Measurements from ENCODE around the gene ZSCAN16. TPM values are rescaled to one million over a fixed set of nuclear protein-coding genes. Genes with fewer than 3 reads are reported as not detected.

Gene ZSCAN16
- total and polyA plus RNA-seq, 9 of the 15 experiments (the other 6 are each of a cell fraction or from before 2014, with no cell fraction given), result 0.08 TPM; not detected in 8

DNA sequence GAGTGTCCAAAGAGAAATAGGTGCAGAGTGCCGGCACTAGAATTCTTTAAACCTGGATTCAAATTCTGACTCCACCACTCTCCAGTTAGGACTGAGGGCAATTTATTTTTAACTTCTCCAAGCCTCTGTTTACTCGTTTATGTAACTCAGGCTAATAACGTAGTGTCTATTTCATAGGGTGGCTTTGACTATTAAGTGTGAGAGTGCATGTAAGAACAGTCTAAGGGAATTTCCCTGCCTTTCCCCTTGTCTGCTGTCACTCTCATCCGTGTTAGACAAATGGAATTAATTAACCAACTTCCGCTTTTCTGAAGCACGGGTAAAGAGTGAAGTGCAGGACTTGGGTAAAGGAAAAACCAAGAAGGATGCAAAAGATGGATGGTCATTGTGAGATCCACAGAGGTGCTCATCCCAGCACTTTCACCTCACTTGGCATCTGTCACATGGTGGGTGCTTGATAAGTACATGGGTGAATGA, 13.1 kb downstream of the ZSCAN16 start (continued):
- TF ChIP-seq, protein P1, sequence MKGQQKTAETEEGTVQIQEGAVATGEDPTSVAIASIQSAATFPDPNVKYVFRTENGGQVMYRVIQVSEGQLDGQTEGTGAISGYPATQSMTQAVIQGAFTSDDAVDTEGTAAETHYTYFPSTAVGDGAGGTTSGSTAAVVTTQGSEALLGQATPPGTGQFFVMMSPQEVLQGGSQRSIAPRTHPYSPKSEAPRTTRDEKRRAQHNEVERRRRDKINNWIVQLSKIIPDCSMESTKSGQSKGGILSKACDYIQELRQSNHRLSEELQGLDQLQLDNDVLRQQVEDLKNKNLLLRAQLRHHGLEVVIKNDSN (CRISPR knock-in tag; IDR thresholded peaks at IDR 0.05), result 0 out of 2 replicates have a peak, but pooled peaks have one; percentile 10
- TF ChIP-seq SPI1 (IDR thresholded peaks at IDR 0.05; ENCODE audit: borderline replicate concordance, low read depth, low read length) (peak; percentile 94), HMBOX1 (IDR thresholded peaks at IDR 0.05) (peak; percentile 56; the same call in 1 of the 2 replicates), PBX2 (CRISPR knock-in tag; IDR thresholded peaks at IDR 0.05; ENCODE audit: low read depth) (no peak), PBX2 (tag; conservative IDR thresholded peaks at IDR 0.05; ENCODE audit: low read depth) (peak; percentile 86)
- TF ChIP-seq, protein P2, sequence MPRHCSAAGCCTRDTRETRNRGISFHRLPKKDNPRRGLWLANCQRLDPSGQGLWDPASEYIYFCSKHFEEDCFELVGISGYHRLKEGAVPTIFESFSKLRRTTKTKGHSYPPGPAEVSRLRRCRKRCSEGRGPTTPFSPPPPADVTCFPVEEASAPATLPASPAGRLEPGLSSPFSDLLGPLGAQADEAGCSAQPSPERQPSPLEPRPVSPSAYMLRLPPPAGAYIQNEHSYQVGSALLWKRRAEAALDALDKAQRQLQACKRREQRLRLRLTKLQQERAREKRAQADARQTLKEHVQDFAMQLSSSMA (CRISPR knock-in tag; IDR thresholded peaks at IDR 0.05), result no peak
- TF ChIP-seq, protein P3, sequence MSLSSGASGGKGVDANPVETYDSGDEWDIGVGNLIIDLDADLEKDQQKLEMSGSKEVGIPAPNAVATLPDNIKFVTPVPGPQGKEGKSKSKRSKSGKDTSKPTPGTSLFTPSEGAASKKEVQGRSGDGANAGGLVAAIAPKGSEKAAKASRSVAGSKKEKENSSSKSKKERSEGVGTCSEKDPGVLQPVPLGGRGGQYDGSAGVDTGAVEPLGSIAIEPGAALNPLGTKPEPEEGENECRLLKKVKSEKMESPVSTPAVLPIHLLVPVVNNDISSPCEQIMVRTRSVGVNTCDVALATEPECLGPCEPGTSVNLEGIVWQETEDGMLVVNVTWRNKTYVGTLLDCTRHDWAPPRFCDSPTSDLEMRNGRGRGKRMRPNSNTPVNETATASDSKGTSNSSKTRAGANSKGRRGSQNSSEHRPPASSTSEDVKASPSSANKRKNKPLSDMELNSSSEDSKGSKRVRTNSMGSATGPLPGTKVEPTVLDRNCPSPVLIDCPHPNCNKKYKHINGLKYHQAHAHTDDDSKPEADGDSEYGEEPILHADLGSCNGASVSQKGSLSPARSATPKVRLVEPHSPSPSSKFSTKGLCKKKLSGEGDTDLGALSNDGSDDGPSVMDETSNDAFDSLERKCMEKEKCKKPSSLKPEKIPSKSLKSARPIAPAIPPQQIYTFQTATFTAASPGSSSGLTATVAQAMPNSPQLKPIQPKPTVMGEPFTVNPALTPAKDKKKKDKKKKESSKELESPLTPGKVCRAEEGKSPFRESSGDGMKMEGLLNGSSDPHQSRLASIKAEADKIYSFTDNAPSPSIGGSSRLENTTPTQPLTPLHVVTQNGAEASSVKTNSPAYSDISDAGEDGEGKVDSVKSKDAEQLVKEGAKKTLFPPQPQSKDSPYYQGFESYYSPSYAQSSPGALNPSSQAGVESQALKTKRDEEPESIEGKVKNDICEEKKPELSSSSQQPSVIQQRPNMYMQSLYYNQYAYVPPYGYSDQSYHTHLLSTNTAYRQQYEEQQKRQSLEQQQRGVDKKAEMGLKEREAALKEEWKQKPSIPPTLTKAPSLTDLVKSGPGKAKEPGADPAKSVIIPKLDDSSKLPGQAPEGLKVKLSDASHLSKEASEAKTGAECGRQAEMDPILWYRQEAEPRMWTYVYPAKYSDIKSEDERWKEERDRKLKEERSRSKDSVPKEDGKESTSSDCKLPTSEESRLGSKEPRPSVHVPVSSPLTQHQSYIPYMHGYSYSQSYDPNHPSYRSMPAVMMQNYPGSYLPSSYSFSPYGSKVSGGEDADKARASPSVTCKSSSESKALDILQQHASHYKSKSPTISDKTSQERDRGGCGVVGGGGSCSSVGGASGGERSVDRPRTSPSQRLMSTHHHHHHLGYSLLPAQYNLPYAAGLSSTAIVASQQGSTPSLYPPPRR (CRISPR knock-in tag; IDR thresholded peaks at IDR 0.05; ENCODE audit: borderline replicate concordance), result 0 out of 2 replicates have a peak, but pooled peaks have one; percentile 64
- TF ChIP-seq, protein P4, sequence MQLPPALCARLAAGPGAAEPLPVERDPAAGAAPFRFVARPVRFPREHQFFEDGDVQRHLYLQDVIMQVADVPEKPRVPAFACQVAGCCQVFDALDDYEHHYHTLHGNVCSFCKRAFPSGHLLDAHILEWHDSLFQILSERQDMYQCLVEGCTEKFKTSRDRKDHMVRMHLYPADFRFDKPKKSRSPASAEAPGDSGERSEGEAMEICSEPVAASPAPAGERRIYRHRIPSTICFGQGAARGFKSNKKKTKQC (CRISPR knock-in tag; IDR thresholded peaks at IDR 0.05), result no peak
- TF ChIP-seq, protein P5, sequence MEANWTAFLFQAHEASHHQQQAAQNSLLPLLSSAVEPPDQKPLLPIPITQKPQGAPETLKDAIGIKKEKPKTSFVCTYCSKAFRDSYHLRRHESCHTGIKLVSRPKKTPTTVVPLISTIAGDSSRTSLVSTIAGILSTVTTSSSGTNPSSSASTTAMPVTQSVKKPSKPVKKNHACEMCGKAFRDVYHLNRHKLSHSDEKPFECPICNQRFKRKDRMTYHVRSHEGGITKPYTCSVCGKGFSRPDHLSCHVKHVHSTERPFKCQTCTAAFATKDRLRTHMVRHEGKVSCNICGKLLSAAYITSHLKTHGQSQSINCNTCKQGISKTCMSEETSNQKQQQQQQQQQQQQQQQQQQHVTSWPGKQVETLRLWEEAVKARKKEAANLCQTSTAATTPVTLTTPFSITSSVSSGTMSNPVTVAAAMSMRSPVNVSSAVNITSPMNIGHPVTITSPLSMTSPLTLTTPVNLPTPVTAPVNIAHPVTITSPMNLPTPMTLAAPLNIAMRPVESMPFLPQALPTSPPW (CRISPR knock-in tag; IDR thresholded peaks at IDR 0.05), result no peak
